ENCODE data around the gene RAB11FIP4.

GRCh38 chr17:31439716-31440115 is 48.2 kb downstream of the RAB11FIP4 start:
- TF ChIP-seq ATF3 (IDR thresholded peaks at IDR 0.05) (no peak), FOXA1 (IDR thresholded peaks at IDR 0.05) (no peak), CTCF (IDR thresholded peaks at IDR 0.05; ENCODE audit: low read depth, low read length, missing input control) (no peak), GABPA (IDR thresholded peaks at IDR 0.05 in 1 of 2, conservative IDR thresholded peaks at IDR 0.05 in 1 of 2) (no peak), RXRA (IDR thresholded peaks at IDR 0.05) (no peak), TAF1 (conservative IDR thresholded peaks at IDR 0.05) (no peak)

All from liver (tissue), 3 donors.